ENCODE data around the gene LRIG2.
"Not testable (repeated sequence)": the region's sequence is repeated elsewhere in the genome, so short reads cannot be mapped to it uniquely, and the experiment has no call there.

LRIG2 gene

DNA sequence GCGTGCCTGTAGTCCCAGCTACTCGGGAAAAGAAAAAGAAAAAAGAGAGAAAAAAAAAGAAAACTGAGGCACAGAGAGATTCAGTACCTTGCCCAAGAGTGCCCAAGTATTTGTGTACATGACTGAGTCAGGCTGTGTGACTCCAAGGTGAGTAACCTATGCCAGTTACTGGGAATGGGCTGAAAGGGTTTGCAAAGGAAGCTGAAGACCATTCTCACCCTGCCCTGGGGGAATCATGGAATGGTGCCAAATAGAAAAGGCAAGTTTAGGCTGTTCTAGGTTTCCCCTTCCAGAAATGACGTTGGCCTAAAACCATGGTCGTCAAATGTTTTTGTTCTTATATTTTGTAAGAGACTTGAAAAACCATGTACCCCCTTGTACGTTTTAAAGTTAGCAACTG lies 37.9 kb upstream of the LRIG2 start:
- no peak for DNase-seq (ENCODE audit: low spot score)
- Histone ChIP-seq H3K27ac (no peak overlapping the region), H3K4me3 (no peak overlapping the region)
- TF ChIP-seq, protein P1, sequence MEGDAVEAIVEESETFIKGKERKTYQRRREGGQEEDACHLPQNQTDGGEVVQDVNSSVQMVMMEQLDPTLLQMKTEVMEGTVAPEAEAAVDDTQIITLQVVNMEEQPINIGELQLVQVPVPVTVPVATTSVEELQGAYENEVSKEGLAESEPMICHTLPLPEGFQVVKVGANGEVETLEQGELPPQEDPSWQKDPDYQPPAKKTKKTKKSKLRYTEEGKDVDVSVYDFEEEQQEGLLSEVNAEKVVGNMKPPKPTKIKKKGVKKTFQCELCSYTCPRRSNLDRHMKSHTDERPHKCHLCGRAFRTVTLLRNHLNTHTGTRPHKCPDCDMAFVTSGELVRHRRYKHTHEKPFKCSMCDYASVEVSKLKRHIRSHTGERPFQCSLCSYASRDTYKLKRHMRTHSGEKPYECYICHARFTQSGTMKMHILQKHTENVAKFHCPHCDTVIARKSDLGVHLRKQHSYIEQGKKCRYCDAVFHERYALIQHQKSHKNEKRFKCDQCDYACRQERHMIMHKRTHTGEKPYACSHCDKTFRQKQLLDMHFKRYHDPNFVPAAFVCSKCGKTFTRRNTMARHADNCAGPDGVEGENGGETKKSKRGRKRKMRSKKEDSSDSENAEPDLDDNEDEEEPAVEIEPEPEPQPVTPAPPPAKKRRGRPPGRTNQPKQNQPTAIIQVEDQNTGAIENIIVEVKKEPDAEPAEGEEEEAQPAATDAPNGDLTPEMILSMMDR (IDR thresholded peaks at IDR 0.05) = no peak

DNA sequence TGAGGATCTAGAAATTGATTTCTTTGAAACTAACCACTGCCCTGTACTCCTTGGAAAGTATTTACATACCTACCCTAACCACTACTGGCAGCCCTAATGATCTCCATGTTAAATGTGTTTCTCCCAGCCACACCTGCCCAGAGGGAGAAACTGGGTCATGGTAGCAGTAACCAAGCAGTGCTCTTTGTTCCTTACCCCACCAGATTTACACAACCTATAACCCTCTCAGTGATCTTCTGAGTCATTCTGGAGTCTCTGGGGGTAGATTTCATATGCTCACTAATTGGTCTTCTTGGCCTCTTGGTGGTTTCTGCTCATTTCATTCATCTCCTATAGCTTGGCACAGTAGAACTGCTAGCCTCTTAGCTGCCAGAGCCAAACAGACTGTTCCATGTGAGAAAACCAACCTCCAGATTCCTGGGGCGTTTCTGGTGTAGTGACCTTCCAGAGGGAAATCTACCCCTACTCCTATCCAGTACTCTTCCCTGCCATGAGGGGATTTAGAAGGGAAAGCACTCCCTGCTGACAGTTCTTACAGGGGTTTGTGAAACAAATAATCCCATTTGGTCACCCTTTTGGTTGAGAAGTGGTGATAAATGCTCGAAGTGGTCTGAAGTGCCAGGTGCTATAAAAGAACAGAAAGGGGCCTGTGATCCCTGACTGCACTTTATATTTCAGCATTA lies 36.2 kb upstream of the LRIG2 start:
- TF ChIP-seq, protein P1 (IDR thresholded peaks at IDR 0.05) = no peak
- no peak overlapping the region for H3K4me3 ChIP-seq
- DNase-seq (ENCODE audit: low spot score) = peak; percentile 22
- H3K27ac ChIP-seq = no peak overlapping the region

DNA sequence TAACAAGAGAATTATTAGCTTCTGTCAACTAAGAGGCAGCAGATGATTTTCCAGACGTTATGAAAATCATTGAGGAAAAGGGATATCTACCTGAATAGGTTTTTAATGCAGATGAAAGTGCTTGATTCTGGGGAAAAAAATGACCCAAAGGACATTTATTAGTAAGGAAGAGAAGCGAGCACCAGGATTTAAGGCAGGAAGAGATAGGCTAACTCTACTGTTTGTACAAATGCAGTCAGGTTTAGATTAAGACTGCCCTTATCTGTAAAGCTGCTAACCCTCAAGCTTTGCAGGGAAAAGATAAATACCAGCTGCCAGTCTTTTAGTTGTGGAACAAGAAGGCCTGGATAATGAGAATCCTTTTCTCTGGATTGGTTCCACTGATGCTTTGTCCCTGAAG lies 33.0 kb upstream of the LRIG2 start:
- Histone ChIP-seq H3K27ac (no peak overlapping the region), H3K4me3 (no peak overlapping the region)
- TF ChIP-seq, protein P1 (IDR thresholded peaks at IDR 0.05) = no peak
- DNase-seq (ENCODE audit: low spot score) = no peak

DNA sequence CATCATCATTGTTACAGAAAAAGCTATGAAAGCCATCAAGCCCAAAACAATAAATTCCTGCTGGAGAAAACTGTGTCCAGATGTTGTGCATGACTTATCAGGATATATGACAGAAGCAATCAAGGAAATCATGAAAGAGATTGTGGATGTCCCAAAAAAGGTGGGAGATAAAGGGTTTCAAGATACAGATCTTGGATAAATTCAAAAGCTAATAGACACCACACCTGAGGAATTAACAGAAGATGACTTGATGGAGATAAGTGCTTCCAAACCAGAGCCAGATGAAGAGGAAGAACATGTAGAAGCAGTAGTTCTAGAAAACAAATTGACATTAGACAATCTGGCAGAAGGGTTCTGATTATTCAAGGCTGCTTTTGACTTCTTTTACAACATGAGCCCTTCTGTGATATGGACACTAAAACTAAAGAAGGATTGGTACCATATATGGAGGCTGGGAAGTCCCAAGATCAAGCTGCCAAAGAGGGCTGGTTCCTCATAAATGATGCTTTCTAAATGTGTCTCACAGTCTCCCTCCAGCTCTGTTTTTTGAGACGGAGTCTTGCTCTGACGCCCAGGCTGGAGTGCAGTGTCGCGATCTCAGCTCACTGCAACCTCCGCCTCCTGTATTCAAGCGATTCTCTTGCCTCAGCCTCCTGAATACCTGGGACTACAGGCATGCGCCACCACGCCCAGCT lies 32.1 kb upstream of the LRIG2 start:
- no peak overlapping the region for H3K27ac ChIP-seq
- DNase-seq (ENCODE audit: low spot score) = no peak
- H3K4me3 ChIP-seq = no peak overlapping the region
- TF ChIP-seq, protein P1 (IDR thresholded peaks at IDR 0.05) = no peak

DNA sequence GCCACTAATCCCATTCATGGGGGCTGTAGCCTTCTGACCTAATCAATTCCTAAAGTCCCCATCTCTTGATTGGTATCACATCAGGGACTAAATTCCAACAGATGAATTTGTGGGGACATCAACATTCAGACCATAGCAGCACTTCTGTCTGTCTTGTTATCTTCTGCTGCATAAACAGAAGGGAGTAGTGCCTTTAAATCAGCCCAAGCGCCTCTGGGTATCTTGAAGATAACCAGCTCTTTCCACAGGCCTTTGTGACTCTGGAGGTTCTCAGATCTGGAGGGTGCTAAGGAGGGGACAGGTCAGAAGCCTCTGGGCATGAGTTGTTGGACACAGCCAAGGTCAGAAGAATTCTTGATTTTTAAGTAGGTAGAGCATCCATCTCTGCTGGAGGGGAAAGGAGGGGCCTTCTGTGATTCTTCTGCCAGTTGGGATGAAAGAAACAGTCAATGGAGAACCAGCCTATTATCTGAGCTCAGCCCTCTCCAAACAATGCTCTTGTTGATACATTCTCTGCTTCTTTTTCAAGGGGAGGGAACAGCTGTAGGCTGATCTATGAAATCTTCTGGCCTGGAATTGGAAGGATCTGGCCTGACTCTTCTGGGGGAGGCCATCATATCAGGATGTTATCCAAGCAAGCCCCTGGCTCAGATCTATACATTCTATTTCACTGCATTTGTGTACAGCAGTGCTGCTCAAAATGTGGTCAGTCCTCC lies 31.3 kb upstream of the LRIG2 start:
- Histone ChIP-seq H3K4me3 (no peak overlapping the region), H3K27ac (no peak overlapping the region)
- TF ChIP-seq, protein P1 (IDR thresholded peaks at IDR 0.05) = no peak
- peak; percentile 5 for DNase-seq (ENCODE audit: low spot score)

DNA sequence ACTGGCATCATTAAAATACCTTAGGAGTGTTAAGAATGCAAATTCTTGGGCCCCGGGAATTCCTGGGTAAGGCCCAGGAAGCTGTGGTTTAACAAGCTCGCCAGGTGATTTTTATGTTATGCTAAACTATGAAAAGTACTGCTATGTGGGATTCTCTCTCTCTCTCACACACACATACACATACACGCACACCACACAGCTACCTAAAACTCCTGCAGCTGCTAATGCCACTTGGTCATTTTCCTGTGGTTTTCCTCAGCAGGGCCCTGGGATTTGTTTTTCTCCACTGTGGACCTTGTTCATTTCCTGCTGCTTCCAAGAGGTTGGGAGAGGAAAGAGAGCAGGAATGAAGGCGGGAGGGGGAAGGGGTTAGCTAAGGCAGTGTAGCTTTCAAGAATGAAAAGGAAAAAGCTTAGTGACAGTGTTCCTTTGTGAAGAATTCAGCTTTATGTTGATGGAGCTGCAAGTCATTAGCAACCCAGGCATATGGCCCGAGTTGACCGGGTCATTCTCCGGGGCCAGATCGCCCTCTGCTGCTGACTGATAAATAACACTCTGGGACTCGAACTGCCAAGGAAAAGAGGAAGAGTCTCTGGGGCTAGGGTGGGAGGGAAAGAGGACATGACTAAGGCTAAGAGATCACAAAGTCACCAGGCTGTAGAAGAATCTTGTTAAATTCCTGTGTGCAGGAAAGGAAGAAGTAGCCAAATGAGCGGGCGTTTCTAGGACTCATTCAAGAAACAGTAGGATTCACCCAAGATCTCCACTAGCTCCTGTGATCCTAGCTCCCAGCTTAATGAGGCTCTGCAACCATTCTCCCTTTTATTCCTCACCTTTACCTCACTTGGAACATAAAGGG lies 30.5 kb upstream of the LRIG2 start:
- H3K27ac ChIP-seq = no peak overlapping the region
- TF ChIP-seq, protein P1 (IDR thresholded peaks at IDR 0.05) = peak; percentile 37
- H3K4me3 ChIP-seq = no peak overlapping the region
- DNase-seq (ENCODE audit: low spot score) = peak; percentile 74

DNA sequence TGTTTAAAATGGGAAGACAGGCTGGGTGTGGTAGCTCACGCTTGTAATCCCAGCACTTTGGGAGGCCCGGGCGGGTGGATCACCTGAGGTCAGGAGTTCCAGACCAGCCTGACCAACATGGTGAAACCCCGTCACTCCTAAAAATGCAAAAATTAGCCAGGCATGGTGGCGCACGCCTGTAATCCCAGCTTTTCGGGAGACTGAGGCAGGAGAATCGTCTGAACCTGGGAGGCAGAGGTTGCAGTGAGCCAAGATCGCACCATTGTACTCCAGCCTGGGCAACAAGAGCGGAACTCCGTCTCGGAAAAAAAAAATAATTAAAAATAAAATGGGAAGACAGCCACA lies 29.9 kb upstream of the LRIG2 start:
- not testable (repeated sequence) for H3K27ac ChIP-seq, H3K4me3 ChIP-seq
- peak; percentile 26 for DNase-seq (ENCODE audit: low spot score)

All from coronary artery (tissue), 2 donors.